SIG-M5 (cell line): ENCODE measurements around the gene CSNK2A3.
"Not testable (repeated sequence)": the region's sequence is repeated elsewhere in the genome, so short reads cannot be mapped to it uniquely, and the experiment has no call there.

Source experiments
- DNase-seq: peaks from one replicate; lab custom pipeline; 2025; lab: John Stamatoyannopoulos, UW

Gene CSNK2A3

DNA sequence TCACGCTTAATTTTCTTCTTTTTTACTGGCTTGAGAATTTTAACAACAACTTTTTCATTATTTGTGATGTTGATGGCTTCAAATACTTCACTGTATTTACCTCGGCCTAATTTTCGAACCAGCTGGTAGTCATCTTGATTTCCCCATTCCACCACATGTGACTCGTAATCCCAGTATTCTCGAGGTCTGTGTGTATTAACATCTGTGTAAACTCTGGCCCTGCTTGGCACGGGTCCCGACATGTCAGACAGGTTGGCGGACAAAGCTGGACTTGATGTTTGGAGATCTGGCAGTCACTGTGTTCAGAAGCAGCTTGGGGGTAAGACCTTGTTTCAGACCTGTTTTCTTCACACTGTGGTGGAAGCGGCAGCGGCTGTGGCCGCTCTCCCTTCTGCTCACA is at the start of gene CSNK2A3:
Gene CSNK2A3, minus strand, starts transcription at position 373 of the 400 bp plus-strand sequence. Its CDS starts 131 bp downstream, at position 242.
- DNase-seq: not testable (repeated sequence)

DNA sequence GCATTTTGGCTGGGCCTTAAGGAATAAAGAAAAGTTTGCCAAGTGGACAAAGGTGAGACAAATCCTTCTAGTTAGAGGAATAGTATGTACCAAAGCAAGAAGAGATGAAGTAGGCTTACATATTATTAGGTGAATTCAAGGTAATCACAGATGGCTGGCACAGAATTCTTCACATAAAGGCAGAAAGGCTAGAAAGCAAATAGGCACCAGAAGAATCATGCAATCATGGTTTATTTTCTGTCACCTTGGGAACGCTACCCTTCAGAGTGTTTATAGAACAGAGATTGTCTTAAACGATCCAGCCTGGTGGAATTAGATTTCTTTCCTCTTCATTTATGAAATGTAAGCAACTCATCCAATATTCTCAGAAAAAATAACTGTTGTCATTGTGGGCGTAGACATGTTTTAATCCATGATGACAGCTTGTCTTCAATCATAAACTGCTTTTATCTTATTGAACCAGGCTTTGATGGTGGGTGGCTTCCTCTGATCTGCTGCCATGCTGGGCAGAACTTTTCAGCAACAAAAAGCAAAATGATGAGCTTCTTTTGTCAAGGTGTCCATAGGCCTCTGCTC is 49.0 kb upstream of the CSNK2A3 start:
- no peak for DNase-seq

DNA sequence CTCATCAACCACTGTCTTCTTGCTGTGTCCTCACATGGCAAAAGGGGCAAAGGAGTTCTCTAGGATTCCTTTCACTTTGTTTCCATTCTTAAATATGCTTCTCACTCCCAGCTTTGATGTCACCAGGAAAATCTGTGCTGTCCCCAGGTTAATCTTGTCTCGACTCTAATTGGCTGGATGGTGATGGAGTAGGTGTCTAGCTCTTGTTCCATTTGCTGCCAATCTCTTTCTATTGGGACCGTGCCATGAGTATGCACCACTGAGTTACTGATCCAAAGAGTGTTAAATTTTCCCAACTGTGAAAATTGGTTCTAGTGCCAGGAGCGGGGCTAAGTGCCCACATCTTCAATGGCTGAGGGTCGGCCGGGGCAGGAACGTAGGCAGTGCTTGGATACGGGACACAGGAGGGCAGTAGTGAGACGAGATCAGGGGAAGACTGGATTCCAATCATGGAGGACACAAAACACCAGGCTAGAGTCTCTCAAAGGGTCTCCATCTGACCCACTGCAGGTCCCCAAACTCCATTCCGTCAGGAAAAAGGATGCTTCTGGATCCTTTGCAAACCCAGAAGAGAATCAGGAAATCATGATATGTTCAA is 47.7 kb upstream of the CSNK2A3 start:
- DNase-seq: no peak

- DNase-seq: no peak
Measured at GRCh38 chr11:11400121-11400520, 47.1 kb upstream of the CSNK2A3 start.

DNA sequence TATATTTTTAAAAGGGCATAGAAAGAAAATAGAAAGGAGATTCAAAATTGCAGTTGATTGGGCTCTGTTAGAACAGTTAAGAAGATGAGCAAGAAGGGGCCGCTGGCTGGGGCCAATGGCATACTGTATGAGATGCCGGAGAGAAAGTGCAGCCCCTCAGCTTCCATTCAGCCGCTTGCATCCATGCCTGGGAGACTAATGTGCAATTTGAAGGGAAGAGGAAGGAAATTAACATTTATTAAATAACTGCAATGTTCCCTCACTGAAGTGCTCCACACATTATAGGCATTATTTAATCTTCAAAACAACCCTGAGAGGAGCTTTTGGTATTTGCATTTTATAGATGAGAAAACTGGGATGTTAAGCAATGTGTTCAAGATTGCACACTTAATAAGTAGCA is 44.7 kb upstream of the CSNK2A3 start:
- DNase-seq: no peak

DNA sequence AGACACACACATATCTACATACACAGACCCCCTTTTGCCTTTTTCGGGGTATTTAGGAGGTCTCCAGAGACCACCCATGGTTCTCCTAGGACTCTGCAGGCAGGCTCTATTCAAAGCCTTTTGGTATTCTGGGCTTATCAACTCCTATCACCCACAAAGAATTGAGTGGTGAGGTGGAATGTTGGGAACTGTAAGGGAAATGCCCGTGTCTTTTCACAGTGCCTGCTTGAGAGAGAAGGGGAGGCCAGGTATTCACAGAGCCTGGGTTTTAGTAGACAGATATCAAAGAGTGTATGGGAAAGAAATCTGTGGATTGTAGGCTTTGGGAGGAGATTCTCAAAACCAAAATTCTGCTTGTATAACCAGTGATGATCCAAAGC is 44.0 kb upstream of the CSNK2A3 start:
- no peak for DNase-seq

- no peak for DNase-seq
Measured at GRCh38 chr11:11396301-11397035, 43.4 kb upstream of the CSNK2A3 start.

- no peak for DNase-seq
Measured at GRCh38 chr11:11395126-11395525, 42.1 kb upstream of the CSNK2A3 start.

DNA sequence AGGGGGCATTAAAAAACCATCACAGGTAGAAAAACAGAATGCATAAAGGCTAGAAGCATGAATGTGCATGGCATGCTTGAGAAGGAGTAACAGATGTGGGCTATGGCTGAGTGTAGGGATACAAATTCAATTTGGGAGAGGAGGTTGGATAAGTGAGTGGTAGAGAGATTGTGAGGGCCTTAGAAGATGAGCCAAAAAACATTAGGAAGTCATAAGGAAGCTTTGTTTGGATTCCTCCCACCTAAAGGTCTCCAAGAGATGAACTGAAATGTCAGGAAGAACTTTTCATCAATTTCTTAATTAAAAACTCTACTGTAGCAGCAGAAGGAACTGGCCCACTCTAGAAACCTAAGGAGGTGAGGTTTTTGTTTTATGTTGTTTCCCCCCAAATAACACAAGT is 41.2 kb upstream of the CSNK2A3 start:
- DNase-seq: no peak

- no peak for DNase-seq
Measured at GRCh38 chr11:11391796-11392463, 38.9 kb upstream of the CSNK2A3 start.

DNA sequence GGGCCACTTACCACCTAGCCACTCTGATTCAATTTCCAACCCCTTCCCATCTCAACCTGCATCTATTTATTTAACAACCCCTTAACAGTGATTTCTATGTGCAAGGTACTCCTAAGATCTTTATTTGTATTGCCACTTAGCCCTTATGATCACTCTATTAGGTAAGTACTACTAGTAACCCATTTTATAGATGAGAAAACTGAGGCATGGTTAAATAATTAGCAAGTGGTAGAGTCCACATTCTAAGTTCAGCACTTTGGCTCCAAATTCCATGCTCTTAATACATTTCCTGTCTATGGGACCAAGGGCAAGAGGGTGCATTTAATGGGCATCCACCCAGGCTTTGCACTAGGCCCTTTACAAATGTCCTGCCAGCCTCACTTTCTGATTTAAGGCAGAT is 38.1 kb upstream of the CSNK2A3 start:
- no peak for DNase-seq

DNA sequence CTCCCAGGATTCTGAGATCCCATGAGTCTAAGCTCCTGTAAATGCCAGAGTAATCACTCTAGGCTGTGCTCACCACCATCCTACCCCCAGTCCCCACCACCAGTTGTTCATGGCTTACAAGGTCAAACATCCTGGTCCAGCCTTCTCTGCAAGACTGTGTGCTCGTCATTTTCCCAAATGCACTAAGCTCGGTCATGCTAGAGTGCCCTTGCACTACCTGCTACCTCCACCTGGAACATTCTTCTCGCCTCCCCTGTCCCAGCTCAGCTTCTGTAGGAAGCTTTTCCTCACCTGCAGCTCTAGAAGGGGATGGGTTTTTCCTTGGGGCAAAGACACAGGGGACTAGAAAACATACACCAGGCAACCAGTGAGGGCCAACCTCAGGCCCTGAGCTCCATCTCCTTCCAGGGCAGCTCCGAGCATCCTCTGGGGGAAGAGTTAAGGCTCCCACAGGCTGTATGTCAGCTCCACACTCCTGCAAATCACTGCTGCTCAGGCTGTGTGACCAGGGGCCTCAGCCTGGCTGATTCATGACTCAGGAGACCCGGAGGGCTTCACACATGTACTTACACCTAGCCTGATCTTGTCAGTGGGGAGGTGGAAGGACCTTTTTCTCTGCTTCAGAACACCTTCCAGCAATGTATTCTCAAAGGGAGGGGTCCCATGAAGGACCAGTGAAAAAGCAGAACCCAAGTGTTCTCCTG is 37.2 kb upstream of the CSNK2A3 start:
- DNase-seq: no peak

DNA sequence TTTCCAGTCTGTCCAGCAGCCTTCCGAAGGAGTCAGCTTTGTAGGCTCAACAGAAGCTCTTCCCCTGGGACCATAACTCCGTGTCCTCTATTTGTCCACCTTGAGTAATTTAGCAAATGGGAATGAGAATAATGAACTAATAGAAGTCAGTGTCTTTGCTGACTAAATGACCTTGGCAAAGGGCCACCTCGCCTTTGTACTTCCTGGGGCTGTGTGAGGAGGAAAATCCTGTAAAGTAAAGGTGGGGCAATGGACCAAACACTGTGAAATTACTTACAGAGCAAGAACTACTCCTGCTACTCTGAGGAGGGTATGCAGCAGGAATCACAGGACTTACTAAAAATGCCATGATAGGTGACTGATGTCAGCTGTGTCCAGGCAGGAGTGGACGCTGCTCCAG is 36.2 kb upstream of the CSNK2A3 start:
- DNase-seq: no peak

DNA sequence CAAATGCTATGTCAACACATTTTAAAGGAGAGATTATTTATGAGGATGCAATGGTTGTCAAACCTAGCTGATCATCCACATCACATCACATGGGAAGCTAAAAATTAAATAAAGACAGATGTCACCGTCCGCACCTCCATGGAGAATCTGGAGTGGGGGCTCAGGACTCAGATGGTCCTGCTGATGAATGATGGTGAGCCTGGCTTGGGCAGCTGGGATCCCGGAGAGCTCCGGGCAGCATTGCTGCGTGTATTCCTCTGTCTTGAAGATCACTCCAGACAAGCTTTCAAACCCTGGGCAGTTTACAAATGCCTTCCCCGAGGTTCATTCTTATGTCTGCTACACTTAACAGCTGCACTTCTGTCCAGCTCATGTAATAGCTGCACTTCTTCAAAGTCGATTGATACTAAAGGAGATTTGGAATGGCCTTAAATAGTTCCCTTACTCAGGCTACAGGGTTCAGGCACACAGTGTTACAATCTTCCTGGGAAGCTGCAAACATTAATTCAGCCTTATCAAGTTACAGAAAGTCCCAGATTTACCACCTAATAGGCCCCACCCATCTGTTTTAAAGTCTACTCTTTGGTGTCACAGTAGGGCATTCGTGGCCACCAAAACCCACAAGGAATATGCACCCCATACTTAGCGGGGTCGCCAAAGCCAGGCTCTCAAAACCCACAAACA is 34.7 kb upstream of the CSNK2A3 start:
- no peak for DNase-seq

GRCh38 chr11:11387207-11387606 is 34.2 kb upstream of the CSNK2A3 start:
- no peak for DNase-seq

DNA sequence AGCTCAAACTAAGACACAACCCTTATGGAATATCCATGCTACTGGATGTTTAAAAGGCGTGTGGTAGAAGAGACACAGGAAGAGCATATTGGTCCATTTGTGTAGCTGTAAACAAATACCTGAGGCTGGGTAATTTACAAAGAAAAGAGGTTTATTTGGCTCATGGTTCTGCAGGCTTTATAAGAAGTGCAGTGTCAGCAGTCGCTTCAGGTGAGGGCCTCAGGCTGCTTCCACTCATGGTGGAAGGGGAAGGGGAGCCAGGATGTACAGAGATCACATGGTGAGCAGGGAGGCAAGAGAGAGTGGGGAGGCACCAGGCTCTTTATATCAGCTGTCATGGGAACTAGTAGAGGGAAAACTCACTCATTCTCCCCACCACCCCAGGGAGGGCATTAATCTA is 31.8 kb upstream of the CSNK2A3 start:
- DNase-seq: no peak

GRCh38 chr11:11383995-11384394 is 30.9 kb upstream of the CSNK2A3 start:
- no peak for DNase-seq

- DNase-seq: no peak
Measured at GRCh38 chr11:11382858-11383532, 29.9 kb upstream of the CSNK2A3 start.

DNA sequence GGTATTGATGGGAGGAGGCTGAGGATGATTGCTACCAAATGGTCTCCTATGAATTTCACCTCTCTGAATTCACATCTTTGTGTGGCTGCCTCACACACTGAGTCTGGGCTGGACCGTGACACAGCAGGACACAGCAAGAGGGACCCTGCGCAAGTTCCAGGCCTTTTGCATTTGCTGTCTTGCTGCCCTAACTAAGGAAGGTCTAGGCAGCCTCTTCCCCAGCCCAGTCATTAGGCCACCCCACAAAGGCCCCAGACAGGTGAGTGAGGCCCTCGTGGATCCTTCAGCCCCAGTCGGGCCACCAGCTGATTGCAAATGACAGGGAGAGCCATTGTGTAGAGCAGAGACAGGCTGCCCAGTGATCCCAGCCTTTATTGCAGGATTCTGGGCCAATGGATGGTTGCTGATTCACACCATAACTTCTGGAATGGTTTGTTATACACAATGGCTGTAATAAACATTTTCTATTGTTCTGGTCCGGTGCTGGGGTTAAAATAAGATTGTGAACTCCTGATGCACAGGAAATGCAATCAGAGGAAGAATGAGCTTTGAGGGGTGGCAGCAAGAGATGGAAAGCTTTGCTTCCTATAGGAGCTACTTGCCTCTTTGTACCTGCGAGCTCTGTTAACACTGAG is 28.5 kb upstream of the CSNK2A3 start:
- DNase-seq: no peak

DNA sequence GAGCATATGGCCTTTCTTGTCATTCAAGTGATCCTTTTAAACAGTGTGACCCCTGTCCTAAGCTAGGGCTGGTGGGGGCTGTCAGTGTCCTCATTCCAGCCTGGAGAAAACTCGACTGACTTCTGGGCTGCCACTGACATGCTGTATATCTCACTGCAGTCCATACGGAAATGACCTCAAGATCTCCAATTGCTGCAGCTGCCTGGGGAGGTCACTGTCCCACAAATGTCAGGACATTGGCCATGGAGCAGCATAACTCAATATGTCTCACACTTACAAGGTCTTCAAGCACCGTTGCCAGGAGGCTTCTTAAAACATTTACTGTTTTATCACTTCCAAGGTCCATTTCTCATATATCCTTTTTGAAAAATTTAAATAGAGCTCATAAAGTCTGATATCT is 27.8 kb upstream of the CSNK2A3 start:
- no peak for DNase-seq

DNA sequence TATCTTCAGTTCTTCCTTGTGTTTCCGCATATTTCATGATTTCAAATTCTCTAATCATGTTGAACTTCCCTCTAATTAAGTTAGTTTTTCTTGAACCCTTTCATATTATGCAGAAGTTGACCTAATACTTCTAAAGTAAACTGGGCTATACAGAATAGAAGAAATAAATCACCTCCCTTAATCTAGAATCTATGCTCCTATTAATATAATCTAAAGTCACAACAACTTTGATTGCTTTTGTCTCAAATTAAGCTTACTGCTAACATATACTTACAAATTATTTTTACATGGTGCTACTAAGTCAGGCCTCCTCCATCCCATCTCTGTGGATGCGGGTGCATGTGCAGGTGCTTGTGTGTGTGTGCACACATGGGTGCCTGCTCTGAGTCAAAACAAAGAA is 27.3 kb upstream of the CSNK2A3 start:
- DNase-seq: no peak
